SK-N-SH treated with all-trans-retinoic acid at 6 μM for 48 hours (cell line): ENCODE data around the gene LOXHD1.

Experiments
- ATAC-seq: fragments of 200-7000 bp; cut with Tn5 transposase; 3 replicates; pipeline ENCODE4 v1.9.1; 2020; ENCODE audit warnings: mild to moderate bottlenecking, moderate library complexity
- ARNTL ChIP-seq: fragments of 450-650 bp; formaldehyde crosslinking; IDR thresholded peaks from 2 replicates; pipeline ENCODE4 v1.5.0; 2020; ENCODE audit warnings: low read depth, mild to moderate bottlenecking, moderate library complexity, borderline replicate concordance
- CSDC2 ChIP-seq: fragments of 250-450 bp; sonication (Bioruptor Pico); IDR thresholded peaks from 2 replicates; pipeline ENCODE4 v1.5.0; 2020; ENCODE audit warnings: mild to moderate bottlenecking, moderate library complexity
- ESRRG ChIP-seq: fragments of 250-450 bp; sonication (Bioruptor Pico); IDR thresholded peaks from 2 replicates; pipeline ENCODE4 v1.6.1; 2021; ENCODE audit warnings: mild to moderate bottlenecking
- GLIS3 ChIP-seq: fragments of 250-450 bp; sonication (Bioruptor Pico); IDR thresholded peaks from 2 replicates; pipeline ENCODE4 v1.5.0; 2020; ENCODE audit warnings: mild to moderate bottlenecking, moderate library complexity
- ISL1 ChIP-seq: fragments of 250-450 bp; sonication (Bioruptor Pico); IDR thresholded peaks from 2 replicates; pipeline ENCODE4 v2.1.2; 2022; ENCODE audit warnings: mild to moderate bottlenecking, moderate library complexity
- OSR1 ChIP-seq: fragments of 250-450 bp; sonication (Bioruptor Pico); IDR thresholded peaks from 2 replicates; pipeline ENCODE4 v1.8.0; 2022; ENCODE audit warnings: moderate library complexity, mild to moderate bottlenecking, inconsistent platforms
- PPARA ChIP-seq: fragments of 250-450 bp; sonication (Bioruptor Pico); IDR thresholded peaks from 2 replicates; pipeline ENCODE4 v1.5.0; 2020; ENCODE audit warnings: mild to moderate bottlenecking, borderline replicate concordance
- RARB ChIP-seq: fragments of 250-450 bp; sonication (Bioruptor Pico); IDR thresholded peaks from 2 replicates; pipeline ENCODE4 v1.8.0; 2021; ENCODE audit warnings: mild to moderate bottlenecking, moderate library complexity
- SNAI2 ChIP-seq: fragments of 250-450 bp; sonication (Bioruptor Pico); IDR thresholded peaks from 2 replicates; pipeline ENCODE4 v1.5.0; 2020; ENCODE audit warnings: mild to moderate bottlenecking, moderate library complexity
- TCF4 ChIP-seq: fragments of 250-450 bp; sonication (Bioruptor Pico); IDR thresholded peaks from 2 replicates; pipeline ENCODE4 v1.8.0; 2021; ENCODE audit warnings: mild to moderate bottlenecking, moderate library complexity, borderline replicate concordance
- TOX ChIP-seq: fragments of 250-450 bp; sonication (Bioruptor Pico); IDR thresholded peaks from 2 replicates; pipeline ENCODE4 v1.8.0; 2021; ENCODE audit warnings: mild to moderate bottlenecking, moderate library complexity, borderline replicate concordance
- TSHZ2 ChIP-seq: fragments of 250-450 bp; sonication (Bioruptor Pico); IDR thresholded peaks from 2 replicates; pipeline ENCODE4 v1.5.0; 2020; ENCODE audit warnings: mild to moderate bottlenecking, moderate library complexity
- ZC3H10 ChIP-seq: fragments of 250-450 bp; sonication (Bioruptor Pico); IDR thresholded peaks from 2 replicates; pipeline ENCODE4 v1.5.1; 2021; ENCODE audit warnings: mild to moderate bottlenecking, moderate library complexity
- ZFP3 ChIP-seq: fragments of 250-450 bp; sonication (Bioruptor Pico); IDR thresholded peaks from 2 replicates; pipeline ENCODE4 v1.5.0; 2020; ENCODE audit warnings: mild to moderate bottlenecking, moderate library complexity
- ZFP30 ChIP-seq: fragments of 450-650 bp; formaldehyde crosslinking; IDR thresholded peaks from 2 replicates; pipeline ENCODE4 v1.5.0; 2022; ENCODE audit warnings: mild to moderate bottlenecking, moderate library complexity
- ZNF565 ChIP-seq: fragments of 450-650 bp; formaldehyde crosslinking; conservative IDR thresholded peaks from 2 replicates; pipeline ENCODE4 v1.5.0; 2020; ENCODE audit warnings: low read depth, mild to moderate bottlenecking, moderate library complexity
- ZNF70 ChIP-seq: fragments of 450-650 bp; formaldehyde crosslinking; IDR thresholded peaks from 2 replicates; pipeline ENCODE4 v1.5.0; 2020; ENCODE audit warnings: mild to moderate bottlenecking, moderate library complexity
- ZNF8 ChIP-seq: fragments of 450-650 bp; formaldehyde crosslinking; IDR thresholded peaks from 2 replicates; pipeline ENCODE4 v1.5.0; 2020; ENCODE audit warnings: mild to moderate bottlenecking, moderate library complexity
- TF ChIP-seq, protein P1 (sequence below): fragments of 250-450 bp; sonication (Bioruptor Pico); IDR thresholded peaks from 2 replicates; pipeline ENCODE4 v1.5.1; 2021; ENCODE audit warnings: mild to moderate bottlenecking, moderate library complexity
- TF ChIP-seq, protein P2 (sequence below): fragments of 250-450 bp; sonication (Bioruptor Pico); IDR thresholded peaks from 2 replicates; pipeline ENCODE4 v1.8.0; 2021; ENCODE audit warnings: low read depth, mild to moderate bottlenecking, moderate library complexity, borderline replicate concordance
- TF ChIP-seq, protein P3 (sequence below): fragments of 250-450 bp; sonication (Bioruptor Pico); IDR thresholded peaks from 2 replicates; pipeline ENCODE4 v1.8.0; 2020; ENCODE audit warnings: mild to moderate bottlenecking, moderate library complexity, borderline replicate concordance
- TF ChIP-seq, protein P4 (sequence below): fragments of 250-450 bp; sonication (Bioruptor Pico); IDR thresholded peaks from 2 replicates; pipeline ENCODE4 v1.5.1; 2020; ENCODE audit warnings: low read depth, mild to moderate bottlenecking, moderate library complexity

LOXHD1 gene

GRCh38 chr18:46615720-46616119 is 41.3 kb downstream of the LOXHD1 start:
- no peak for ATAC-seq
- TF ChIP-seq OSR1 (CRISPR knock-in tag) (no peak), TOX (CRISPR knock-in tag) (no peak), ZFP30 (CRISPR knock-in tag) (no peak), CSDC2 (CRISPR knock-in tag) (no peak), TCF4 (no peak), RARB (CRISPR knock-in tag) (no peak), TSHZ2 (CRISPR knock-in tag) (no peak), ZNF8 (CRISPR knock-in tag) (no peak), ZFP3 (no peak), PPARA (CRISPR knock-in tag) (no peak), ESRRG (CRISPR knock-in tag) (no peak), SNAI2 (CRISPR knock-in tag) (no peak)
- TF ChIP-seq, protein P1, sequence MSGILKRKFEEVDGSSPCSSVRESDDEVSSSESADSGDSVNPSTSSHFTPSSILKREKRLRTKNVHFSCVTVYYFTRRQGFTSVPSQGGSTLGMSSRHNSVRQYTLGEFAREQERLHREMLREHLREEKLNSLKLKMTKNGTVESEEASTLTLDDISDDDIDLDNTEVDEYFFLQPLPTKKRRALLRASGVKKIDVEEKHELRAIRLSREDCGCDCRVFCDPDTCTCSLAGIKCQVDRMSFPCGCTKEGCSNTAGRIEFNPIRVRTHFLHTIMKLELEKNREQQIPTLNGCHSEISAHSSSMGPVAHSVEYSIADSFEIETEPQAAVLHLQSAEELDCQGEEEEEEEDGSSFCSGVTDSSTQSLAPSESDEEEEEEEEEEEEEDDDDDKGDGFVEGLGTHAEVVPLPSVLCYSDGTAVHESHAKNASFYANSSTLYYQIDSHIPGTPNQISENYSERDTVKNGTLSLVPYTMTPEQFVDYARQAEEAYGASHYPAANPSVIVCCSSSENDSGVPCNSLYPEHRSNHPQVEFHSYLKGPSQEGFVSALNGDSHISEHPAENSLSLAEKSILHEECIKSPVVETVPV (CRISPR knock-in tag): no peak
- TF ChIP-seq, protein P2, sequence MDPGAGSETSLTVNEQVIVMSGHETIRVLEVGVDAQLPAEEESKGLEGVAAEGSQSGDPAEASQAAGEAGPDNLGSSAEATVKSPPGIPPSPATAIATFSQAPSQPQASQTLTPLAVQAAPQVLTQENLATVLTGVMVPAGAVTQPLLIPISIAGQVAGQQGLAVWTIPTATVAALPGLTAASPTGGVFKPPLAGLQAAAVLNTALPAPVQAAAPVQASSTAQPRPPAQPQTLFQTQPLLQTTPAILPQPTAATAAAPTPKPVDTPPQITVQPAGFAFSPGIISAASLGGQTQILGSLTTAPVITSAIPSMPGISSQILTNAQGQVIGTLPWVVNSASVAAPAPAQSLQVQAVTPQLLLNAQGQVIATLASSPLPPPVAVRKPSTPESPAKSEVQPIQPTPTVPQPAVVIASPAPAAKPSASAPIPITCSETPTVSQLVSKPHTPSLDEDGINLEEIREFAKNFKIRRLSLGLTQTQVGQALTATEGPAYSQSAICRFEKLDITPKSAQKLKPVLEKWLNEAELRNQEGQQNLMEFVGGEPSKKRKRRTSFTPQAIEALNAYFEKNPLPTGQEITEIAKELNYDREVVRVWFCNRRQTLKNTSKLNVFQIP (CRISPR knock-in tag): no peak
- TF ChIP-seq, protein P3, sequence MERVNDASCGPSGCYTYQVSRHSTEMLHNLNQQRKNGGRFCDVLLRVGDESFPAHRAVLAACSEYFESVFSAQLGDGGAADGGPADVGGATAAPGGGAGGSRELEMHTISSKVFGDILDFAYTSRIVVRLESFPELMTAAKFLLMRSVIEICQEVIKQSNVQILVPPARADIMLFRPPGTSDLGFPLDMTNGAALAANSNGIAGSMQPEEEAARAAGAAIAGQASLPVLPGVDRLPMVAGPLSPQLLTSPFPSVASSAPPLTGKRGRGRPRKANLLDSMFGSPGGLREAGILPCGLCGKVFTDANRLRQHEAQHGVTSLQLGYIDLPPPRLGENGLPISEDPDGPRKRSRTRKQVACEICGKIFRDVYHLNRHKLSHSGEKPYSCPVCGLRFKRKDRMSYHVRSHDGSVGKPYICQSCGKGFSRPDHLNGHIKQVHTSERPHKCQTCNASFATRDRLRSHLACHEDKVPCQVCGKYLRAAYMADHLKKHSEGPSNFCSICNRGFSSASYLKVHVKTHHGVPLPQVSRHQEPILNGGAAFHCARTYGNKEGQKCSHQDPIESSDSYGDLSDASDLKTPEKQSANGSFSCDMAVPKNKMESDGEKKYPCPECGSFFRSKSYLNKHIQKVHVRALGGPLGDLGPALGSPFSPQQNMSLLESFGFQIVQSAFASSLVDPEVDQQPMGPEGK (CRISPR knock-in tag): no peak
- TF ChIP-seq, protein P4, sequence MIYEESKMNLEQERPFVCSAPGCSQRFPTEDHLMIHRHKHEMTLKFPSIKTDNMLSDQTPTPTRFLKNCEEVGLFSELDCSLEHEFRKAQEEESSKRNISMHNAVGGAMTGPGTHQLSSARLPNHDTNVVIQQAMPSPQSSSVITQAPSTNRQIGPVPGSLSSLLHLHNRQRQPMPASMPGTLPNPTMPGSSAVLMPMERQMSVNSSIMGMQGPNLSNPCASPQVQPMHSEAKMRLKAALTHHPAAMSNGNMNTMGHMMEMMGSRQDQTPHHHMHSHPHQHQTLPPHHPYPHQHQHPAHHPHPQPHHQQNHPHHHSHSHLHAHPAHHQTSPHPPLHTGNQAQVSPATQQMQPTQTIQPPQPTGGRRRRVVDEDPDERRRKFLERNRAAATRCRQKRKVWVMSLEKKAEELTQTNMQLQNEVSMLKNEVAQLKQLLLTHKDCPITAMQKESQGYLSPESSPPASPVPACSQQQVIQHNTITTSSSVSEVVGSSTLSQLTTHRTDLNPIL (CRISPR knock-in tag): no peak
- TF ChIP-seq, all 23 proteins: peak for 0

DNA sequence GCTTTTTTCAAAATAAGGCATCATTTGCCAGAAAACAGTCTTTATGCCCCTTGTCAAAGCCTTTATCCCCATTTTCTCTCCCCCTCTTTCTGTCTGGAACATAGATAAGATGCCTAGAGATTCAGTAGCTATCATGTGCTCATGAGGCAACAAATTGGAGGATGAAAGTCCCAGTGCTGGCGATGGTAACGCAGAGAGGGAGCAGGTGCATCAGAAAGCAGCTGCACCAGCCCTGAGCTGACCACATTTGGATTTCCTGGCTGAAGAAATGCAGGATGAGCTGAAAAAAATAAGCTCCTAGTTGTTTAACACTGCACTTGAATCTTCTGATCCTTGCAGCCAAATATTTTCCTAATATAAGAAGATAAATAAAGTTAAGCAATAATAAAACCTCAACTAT is 48.0 kb downstream of the LOXHD1 start:
- ATAC-seq: no peak
- no peak for TF ChIP-seq ZNF8 (CRISPR knock-in tag)
- no peak for TF ChIP-seq ISL1 (CRISPR knock-in tag)
- no peak for TF ChIP-seq TSHZ2 (CRISPR knock-in tag)
- TF ChIP-seq ZC3H10 (CRISPR knock-in tag): no peak
- no peak for TF ChIP-seq CSDC2 (CRISPR knock-in tag)
- TF ChIP-seq ZNF565: no peak
- TF ChIP-seq ARNTL (CRISPR knock-in tag): no peak
- no peak for TF ChIP-seq TOX (CRISPR knock-in tag)
- no peak for TF ChIP-seq OSR1 (CRISPR knock-in tag)
- no peak for TF ChIP-seq TCF4
- no peak for TF ChIP-seq GLIS3 (CRISPR knock-in tag)
- TF ChIP-seq ZNF70 (CRISPR knock-in tag): no peak
- TF ChIP-seq, all 23 proteins: peak for 0
